Panc1 (cell line): ENCODE measurements around the gene TFAP2A. TPM values are rescaled to one million over a fixed set of nuclear protein-coding genes. Genes with fewer than 3 reads are reported as not detected.
A peak's percentile ranks its signal among the peaks of the same experiment; 100 is the strongest.

ENCODE experiments used
- ATAC-seq: fragments of 200-7000 bp; cut with Tn5 transposase; 2 replicates; pipeline ENCODE4 v1.9.1; 2020; ENCODE audit warnings: mild to moderate bottlenecking, moderate library complexity
- BruUV-seq: library from RNA; stranded (reverse); fragments of 400-500 nt; replicated peaks from 2 replicates; lab custom pipeline; 2021; lab: Mats Ljungman, UMichigan
- CTCF ChIA-PET: fragments of 300-600 bp; sonication (Branson Sonifier 250); formaldehyde crosslinking; loops from one replicate; lab custom pipeline; 2022; ENCODE audit warnings: antibody characterized with exemption; lab: Charles Lee
- POLR2A ChIA-PET: fragments of 300-600 bp; sonication (Branson Sonifier 250); formaldehyde crosslinking; loops from one replicate; lab custom pipeline; 2022; ENCODE audit warnings: antibody characterized with exemption; lab: Charles Lee
- DNase-seq: peaks from one replicate; pipeline ENCODE4 v3.0.0-alpha.2; 2010; ENCODE audit warnings: low read depth, low spot score
- H3K27ac ChIP-seq: 2 replicates; pipeline ENCODE4 v1.5.1; 2011; ENCODE audit warnings: mild to moderate bottlenecking, low read length, inconsistent platforms
- H3K27me3 ChIP-seq: fragments of 200-500 bp; sonication (Bioruptor generic); 2 replicates; pipeline ENCODE4 v1.6.0; 2014; ENCODE audit warnings: low read length, inconsistent platforms; ENCODE audit not compliant: control insufficient read depth, insufficient read depth
- H3K36me3 ChIP-seq: fragments of 200-500 bp; sonication (Bioruptor generic); 2 replicates; pipeline ENCODE4 v1.5.1; 2014; ENCODE audit warnings: inconsistent platforms, mild to moderate bottlenecking, low read length, moderate library complexity; ENCODE audit not compliant: control insufficient read depth, insufficient read depth
- H3K4me1 ChIP-seq: 2 replicates; pipeline ENCODE4 v1.5.1; 2011; ENCODE audit warnings: inconsistent platforms, mild to moderate bottlenecking, low read length, moderate library complexity; ENCODE audit not compliant: control insufficient read depth, insufficient read depth
- H3K4me3 ChIP-seq, 2 experiments: 2 replicates each; pipeline ENCODE4 v1.5.1; 2011 to 2012; ENCODE audit warnings: low read depth in 2 of 2, low read length in 2 of 2, mild to moderate bottlenecking in 2 of 2, inconsistent platforms in 1 of 2, moderate library complexity in 1 of 2
- H3K9me3 ChIP-seq: fragments of 200-500 bp; sonication (Bioruptor generic); 2 replicates; pipeline ENCODE4 v1.5.1; 2014; ENCODE audit warnings: low read depth, mild to moderate bottlenecking, inconsistent platforms, low read length, moderate library complexity; ENCODE audit not compliant: control insufficient read depth, insufficient read depth
- POLR2AphosphoS5 ChIP-seq: IDR thresholded peaks from 2 replicates; pipeline ENCODE4 v1.6.1; 2012; ENCODE audit warnings: mild to moderate bottlenecking, low read depth, low read length, moderate library complexity
- SIN3A ChIP-seq: IDR thresholded peaks from 2 replicates; pipeline ENCODE4 v1.6.1; 2012; ENCODE audit warnings: low read depth, mild to moderate bottlenecking, low read length, moderate library complexity, borderline replicate concordance; ENCODE audit not compliant: insufficient read depth
- TCF7L2 ChIP-seq: IDR thresholded peaks from 2 replicates; pipeline ENCODE4 v1.6.1; 2011; ENCODE audit warnings: mild to moderate bottlenecking, low read depth, low read length, inconsistent platforms
- in situ Hi-C: cut with HindIII; loops from 2 replicates; pipeline ENCODE4 v1.10.0; 2016; ENCODE audit warnings: low sequenced_read_pairs, low pct_unique_long_range_greater_than_20kb
- intact Hi-C: fragments of 100-400 bp; cut with micrococcal nuclease; formaldehyde crosslinking; loops from one replicate; pipeline ENCODE4 v1.10.0; 2022; ENCODE audit not compliant: unreplicated experiment
- total RNA-seq: library from RNA; stranded (reverse); gene quantifications from one replicate; pipeline ENCODE4 v1.2.1, GENCODE V29; 2021; ENCODE audit not compliant: unreplicated experiment
- TF ChIP-seq, protein P1 (sequence below), 2 experiments: IDR thresholded peaks; 2 replicates each; pipeline ENCODE4 v1.6.1; 2011 to 2012; ENCODE audit warnings: low read depth in 2 of 2, control low read depth in 1 of 2, low read length in 1 of 2, mild to moderate bottlenecking in 1 of 2, moderate library complexity in 1 of 2; ENCODE audit not compliant: insufficient read depth in 1 of 2
- TF ChIP-seq, protein P2 (sequence below): fragments of 450-650 bp; IDR thresholded peaks from 2 replicates; pipeline ENCODE4 v1.5.1; 2017; ENCODE audit warnings: mild to moderate bottlenecking

Gene TFAP2A
- total RNA-seq, 1 experiment from 2014 or later, result 83.9 TPM

DNA sequence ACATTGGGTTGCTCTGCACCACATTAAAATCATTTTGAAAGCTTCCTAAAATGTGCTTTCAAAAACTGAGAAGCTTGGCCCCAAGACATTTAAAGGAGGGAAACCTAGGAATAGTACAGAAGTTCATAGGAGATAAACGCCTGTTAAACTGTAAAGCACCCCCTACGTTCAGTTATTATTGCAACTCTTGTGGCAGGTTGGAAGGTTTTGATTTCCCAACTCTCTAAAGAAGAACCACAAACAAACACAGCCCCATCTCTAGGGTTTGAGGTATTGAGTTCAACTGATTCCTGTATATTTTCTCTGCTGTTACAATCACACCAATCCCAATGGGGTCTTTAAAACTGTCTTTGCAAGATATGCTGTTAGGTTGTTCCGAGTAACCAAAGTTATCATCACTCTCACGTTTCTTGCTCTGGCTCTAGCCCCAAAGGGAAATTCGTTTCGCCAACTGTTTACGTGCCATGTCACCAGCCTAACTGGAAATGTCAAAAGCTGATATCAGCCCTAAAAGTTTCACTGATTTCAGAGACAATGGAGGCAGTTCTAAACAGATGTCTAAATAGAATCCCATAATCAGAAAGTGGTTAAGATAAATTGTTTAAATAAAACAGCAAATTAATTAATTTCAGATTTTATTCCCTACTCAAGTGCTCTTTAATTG, 12.1 kb downstream of the TFAP2A start:
- peak overlapping the region; percentile 46 to 68; a peak in 1 of 4 replicates for H3K4me3 ChIP-seq
- TF ChIP-seq TCF7L2, result no peak
- TF ChIP-seq POLR2AphosphoS5, result no peak
- no peak for TF ChIP-seq SIN3A
- TF ChIP-seq, protein P1, sequence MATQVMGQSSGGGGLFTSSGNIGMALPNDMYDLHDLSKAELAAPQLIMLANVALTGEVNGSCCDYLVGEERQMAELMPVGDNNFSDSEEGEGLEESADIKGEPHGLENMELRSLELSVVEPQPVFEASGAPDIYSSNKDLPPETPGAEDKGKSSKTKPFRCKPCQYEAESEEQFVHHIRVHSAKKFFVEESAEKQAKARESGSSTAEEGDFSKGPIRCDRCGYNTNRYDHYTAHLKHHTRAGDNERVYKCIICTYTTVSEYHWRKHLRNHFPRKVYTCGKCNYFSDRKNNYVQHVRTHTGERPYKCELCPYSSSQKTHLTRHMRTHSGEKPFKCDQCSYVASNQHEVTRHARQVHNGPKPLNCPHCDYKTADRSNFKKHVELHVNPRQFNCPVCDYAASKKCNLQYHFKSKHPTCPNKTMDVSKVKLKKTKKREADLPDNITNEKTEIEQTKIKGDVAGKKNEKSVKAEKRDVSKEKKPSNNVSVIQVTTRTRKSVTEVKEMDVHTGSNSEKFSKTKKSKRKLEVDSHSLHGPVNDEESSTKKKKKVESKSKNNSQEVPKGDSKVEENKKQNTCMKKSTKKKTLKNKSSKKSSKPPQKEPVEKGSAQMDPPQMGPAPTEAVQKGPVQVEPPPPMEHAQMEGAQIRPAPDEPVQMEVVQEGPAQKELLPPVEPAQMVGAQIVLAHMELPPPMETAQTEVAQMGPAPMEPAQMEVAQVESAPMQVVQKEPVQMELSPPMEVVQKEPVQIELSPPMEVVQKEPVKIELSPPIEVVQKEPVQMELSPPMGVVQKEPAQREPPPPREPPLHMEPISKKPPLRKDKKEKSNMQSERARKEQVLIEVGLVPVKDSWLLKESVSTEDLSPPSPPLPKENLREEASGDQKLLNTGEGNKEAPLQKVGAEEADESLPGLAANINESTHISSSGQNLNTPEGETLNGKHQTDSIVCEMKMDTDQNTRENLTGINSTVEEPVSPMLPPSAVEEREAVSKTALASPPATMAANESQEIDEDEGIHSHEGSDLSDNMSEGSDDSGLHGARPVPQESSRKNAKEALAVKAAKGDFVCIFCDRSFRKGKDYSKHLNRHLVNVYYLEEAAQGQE (IDR thresholded peaks at IDR 0.05; ENCODE audit: insufficient read depth in 1 of 2, low read depth in 2 of 2, low read length in 1 of 2), result no peak
- TF ChIP-seq, protein P2, sequence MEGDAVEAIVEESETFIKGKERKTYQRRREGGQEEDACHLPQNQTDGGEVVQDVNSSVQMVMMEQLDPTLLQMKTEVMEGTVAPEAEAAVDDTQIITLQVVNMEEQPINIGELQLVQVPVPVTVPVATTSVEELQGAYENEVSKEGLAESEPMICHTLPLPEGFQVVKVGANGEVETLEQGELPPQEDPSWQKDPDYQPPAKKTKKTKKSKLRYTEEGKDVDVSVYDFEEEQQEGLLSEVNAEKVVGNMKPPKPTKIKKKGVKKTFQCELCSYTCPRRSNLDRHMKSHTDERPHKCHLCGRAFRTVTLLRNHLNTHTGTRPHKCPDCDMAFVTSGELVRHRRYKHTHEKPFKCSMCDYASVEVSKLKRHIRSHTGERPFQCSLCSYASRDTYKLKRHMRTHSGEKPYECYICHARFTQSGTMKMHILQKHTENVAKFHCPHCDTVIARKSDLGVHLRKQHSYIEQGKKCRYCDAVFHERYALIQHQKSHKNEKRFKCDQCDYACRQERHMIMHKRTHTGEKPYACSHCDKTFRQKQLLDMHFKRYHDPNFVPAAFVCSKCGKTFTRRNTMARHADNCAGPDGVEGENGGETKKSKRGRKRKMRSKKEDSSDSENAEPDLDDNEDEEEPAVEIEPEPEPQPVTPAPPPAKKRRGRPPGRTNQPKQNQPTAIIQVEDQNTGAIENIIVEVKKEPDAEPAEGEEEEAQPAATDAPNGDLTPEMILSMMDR, result no peak
- no peaks in the 10 kb centered on the region for H3K9me3 ChIP-seq
- peaks cover 77% of the 10 kb centered on the region for H3K4me1 ChIP-seq
- ChIA-PET POLR2A (no interaction called here), CTCF (no interaction called here)
- in situ Hi-C loops, result no loop called here
- H3K36me3 ChIP-seq, result peaks cover 51% of the 10 kb centered on the region
- peak overlapping the region; percentile 99 for H3K27ac ChIP-seq
- ATAC-seq (no peak), DNase-seq (no peak)
- no peaks in the 10 kb centered on the region for H3K27me3 ChIP-seq
- BruUV-seq, result no TSS peak
- intact Hi-C loops, result loop anchor here (5.0 kb wide), 1 partner anchor 370 kb away; no protein-coding TSS in a partner anchor

DNA sequence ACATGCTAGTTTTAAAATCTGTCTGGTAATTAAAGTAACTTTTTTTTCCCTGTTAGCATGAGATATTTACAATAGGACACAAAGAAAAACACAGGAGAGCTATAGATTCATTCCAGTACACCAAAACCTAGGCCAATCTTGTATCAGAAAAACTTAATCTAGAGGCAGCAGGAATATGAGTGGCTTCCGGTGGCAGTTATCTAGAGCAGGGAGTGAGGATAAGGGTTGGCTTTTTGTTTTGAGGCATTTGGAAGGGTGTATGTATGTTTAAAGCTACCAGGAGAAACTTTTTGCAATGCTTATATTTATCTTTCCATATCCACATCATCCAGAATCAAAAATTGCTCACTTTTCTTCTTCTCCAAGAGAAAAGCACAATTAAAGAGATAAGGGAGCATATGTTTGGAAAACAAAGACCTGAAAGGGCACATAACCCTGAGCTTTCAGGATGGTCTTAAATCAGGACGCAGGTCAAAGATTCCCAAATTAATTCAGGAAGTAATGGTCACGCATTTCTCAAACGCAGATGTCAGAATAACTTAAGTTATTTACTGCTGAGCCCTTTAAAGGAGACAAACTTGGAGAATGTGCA, 13.1 kb downstream of the TFAP2A start:
- no TSS peak for BruUV-seq
- H3K9me3 ChIP-seq, result no peaks in the 10 kb centered on the region
- no peak overlapping the region for H3K4me3 ChIP-seq
- peak overlapping the region; percentile 99 for H3K27ac ChIP-seq
- no peaks in the 10 kb centered on the region for H3K27me3 ChIP-seq
- ChIA-PET CTCF (interaction anchor here (0.6 kb wide), 1 partner anchor 277 kb away, joined by 7 read pairs; no protein-coding TSS in a partner anchor), POLR2A (no interaction called here)
- H3K4me1 ChIP-seq, result peaks cover 77% of the 10 kb centered on the region
- H3K36me3 ChIP-seq, result peaks cover 55% of the 10 kb centered on the region
- intact Hi-C loops (loop anchor here (5.0 kb wide), 1 partner anchor 369 kb away; no protein-coding TSS in a partner anchor), in situ Hi-C loops (no loop called here)
- ATAC-seq, result no peak
- no peak for DNase-seq
- TF ChIP-seq POLR2AphosphoS5 (no peak), TCF7L2 (no peak), SIN3A (no peak)
- TF ChIP-seq, protein P1 (IDR thresholded peaks at IDR 0.05; ENCODE audit: insufficient read depth in 1 of 2, low read depth in 2 of 2, low read length in 1 of 2), result no peak
- TF ChIP-seq, protein P2, result no peak
